AML-193 (cell line): ENCODE measurements around the gene CPNE7.
"Not testable (repeated sequence)": the region's sequence is repeated elsewhere in the genome, so short reads cannot be mapped to it uniquely, and the experiment has no call there.

Experiments
- DNase-seq, 2 experiments: peaks; one replicate each; lab custom pipeline; 2025; lab: John Stamatoyannopoulos, UW

Gene CPNE7

DNA sequence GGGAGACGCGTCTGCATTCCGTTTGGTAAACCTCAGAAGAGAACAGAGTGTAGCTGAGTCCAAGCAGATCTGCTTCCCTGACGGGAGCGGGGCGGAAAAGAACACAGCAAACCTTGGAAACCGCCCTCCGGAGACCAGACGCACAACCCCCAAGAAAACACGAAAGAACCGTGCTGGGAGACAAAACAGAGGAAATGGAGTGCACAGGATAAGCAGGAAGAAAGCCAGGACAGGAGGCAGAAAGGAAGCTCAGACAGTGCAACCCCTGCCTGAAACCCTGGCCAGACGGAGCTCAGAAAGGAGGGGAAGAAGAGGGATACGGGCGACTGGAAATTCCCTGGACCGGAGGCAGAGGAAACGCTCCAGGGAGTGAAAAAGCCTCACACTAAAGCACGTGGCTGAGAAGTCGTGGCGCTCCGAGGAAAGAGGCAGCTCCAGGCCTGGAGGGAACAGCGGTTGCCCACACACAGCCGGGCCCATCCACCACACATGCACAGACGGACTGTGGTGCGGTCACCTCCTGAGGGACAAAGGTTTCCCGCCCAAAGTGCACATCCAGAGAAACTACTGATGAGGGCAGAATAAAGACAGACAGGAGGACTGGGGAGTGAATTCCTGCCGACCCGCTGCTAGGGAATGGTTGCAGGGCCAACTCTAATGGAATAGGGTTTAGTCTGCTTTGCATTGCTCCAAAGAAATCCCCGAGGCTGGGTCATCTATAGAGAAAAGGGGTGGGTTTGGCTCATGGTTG, 48.1 kb downstream of the CPNE7 start:
- DNase-seq, result no peak

DNA sequence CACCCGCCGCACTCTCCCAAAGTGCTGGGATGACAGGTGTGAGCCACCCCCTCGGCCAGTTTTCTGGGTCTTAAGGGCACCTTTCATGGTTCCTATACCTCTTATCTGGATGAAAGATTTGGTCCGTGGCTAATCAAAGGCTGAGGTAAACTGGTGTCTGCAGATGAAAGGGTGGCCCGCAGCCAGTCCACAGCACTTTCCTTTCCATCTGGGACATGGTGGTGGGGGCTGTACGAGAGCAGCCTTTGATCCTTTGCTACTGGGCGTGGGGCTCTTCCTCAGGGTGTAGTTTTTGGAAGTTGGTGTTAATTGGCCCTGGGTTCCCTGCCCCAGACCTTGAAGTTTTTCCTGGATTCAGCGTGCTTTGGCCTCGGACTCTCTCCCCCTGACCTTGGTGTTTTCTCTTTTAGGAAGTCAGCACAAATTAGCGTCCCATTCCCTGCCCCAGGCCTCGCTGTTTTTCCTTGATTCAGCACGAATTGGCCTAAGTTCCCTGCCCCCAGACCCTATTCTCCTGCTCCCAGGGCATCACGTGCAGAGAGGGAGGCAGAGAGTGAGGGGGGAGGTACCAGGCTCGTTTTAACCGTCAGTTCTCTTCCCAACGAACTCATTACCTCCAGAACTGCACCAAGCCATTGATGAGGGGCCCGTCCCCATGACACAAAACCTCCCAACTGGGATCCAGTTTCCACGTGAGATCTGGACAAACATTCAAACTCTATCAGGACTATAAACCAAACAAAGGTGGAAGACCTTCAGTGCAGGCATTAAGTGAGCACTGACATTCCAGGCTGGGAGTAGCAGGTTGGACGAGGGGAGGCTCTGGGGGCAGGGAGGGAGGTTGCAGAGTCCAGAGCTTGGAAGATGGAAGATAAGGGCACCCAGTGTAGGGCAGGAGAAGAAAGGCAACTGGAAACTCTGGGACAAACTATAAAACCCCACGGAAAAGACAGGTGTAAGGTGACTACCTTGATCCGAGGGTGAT, 49.5 kb downstream of the CPNE7 start:
- no peak for DNase-seq

DNA sequence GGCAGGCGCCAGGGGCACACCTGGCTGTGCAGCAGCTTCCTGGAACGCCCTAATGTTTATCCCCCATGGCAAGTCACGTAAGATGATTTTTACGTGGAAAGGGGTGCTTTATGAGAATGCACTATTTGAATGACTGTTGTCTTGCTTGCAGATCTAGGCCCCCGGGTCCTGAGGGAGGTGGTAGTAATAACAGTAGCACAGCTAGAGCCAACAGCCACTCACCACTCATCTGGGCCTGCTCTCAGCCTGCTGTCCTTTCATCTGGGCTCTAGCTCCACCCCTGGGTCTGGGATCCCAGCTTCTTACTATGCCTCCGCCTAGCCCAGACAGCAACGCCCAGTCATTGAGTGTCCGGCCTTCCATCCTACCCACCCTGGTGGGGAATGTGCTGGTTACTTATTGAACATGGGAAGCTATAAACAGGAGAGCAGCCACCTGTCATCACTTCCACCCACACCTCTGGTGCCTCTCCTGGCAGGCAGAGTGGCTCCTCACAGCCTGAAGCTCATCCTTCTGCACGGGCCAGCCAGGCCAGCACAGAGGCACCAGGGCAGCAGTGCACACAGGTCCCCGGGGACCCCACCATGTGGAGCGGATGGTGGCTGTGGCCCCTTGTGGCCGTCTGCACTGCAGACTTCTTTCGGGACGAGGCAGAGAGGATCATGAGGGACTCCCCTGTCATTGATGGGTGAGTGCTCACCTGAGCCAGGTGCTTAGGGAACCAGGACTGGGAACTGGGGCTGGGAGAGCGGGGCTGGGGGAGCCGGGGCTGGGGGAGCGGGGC, 54.5 kb downstream of the CPNE7 start:
- no peak for DNase-seq

DNA sequence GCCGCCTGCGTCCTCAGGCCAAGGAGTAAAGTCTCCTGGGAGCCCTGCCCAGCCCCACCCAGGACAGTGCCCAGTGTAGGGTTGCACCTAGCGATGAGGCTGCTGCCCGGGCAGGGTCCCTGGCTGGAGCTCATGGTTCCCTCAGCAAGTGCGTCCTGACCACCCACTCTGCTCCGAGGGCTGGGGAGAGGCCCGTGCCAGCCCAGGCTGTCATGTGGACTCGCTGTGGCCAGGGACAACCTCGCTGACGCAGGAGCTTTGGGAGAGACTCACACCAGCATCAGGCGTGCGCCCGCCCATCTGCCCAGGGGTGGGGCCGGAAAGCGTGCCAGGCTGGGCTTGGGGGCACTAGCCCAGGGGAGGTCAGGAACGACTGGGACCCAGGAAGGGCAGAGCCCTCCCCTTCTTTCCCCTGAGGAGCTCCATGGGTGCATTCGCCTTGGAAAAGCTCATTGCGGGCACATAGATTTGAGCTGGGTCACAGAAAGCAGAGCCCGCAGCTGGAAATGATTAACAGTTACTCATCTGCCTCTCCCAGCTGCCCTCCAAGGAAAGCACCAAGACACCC, 57.6 kb downstream of the CPNE7 start:
- no peak for DNase-seq

DNA sequence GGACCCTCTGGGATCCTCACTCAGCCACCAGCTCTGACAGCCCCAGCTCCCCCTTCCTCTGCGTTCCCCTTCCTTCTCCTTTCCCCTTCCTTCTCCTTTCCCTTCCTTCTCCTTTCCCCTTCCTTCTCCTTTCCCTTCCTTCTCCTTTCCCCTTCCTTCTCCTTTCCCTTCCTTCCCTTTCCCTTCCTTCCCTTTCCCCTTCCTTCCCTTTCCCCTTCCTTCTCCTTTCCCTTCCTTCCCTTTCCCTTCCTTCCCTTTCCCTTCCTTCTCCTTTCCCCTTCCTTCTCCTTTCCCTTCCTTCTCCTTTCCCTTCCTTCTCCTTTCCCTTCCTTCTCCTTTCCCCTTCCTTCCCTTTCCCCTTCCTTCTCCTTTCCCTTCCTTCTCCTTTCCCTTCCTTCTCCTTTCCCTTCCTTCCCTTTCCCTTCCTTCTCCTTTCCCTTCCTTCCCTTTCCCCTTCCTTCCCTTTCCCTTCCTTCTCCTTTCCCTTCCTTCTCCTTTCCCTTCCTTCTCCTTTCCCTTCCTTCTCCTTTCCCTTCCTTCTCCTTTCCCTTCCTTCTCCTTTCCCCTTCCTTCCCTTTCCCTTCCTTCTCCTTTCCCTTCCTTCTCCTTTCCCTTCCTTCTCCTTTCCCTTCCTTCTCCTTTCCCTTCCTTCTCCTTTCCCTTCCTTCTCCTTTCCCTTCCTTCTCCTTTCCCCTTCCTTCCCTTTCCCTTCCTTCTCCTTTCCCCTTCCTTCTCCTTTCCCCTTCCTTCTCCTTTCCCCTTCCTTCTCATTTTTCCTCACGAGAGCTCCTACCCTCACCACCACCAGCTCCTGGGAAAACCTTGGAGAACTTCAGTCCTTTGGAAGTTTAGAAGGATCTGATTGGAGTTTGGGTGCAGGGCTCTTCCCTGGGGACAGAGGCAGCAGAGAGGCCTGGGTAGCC, 59.2 kb downstream of the CPNE7 start:
- DNase-seq, result not testable (repeated sequence)

DNA sequence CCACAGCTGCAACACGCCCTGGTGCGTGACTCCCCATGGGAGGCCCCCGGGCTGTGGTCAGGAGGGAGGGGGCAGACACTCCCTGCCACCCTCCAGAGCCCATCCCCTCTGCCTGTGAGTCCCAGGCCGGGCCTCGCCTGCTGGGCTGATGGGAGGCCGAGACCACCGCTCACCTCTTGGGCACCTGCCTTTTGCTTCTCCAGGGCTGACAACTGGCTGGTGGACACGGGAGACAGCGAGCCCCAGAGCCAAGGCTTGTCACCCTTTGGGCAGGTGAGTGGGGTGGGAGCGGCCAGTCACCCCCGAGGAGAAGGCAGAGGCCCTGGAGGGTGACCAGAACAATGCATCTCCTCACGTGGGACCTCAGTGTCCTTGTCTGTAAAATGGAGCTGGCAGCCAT, 61.1 kb downstream of the CPNE7 start:
- no peak for DNase-seq

DNA sequence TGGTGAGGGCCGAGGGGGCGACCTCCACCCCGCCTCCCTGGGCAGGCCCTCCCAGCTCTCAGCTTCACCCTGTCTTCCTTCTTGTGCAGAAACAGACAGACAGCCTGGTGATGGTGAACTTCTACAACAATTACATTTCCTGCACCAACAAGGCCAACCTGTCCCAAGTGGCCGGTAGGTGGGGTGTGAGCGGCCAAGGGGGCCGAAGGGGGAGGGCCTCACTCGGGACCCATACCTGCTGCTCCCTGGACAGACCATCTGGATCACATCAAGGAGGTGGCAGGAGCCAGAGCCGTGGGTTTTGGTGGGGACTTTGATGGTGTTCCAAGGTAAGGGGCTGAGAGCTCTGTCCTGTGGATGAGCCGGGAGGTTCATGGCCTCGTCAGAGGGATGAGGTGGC, 61.8 kb downstream of the CPNE7 start:
- no peak for DNase-seq

DNA sequence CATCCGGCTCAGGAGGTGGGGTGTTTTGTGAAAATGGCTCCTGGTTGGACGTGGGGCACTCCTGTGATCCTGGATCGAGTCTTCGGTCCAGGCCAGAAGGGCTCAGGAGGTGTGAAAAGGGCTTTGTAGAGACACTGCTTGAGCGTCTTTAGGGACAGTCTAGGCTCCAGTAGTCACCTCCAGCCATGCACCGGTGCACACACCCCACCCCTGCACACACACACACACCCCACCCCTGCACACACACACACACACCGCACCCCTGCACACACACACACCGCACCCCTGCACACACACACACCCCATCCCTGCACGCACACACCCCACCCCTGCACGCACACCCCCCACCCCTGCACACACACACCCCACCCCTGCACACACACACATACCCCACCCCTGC, 62.9 kb downstream of the CPNE7 start:
- DNase-seq, result no peak

DNA sequence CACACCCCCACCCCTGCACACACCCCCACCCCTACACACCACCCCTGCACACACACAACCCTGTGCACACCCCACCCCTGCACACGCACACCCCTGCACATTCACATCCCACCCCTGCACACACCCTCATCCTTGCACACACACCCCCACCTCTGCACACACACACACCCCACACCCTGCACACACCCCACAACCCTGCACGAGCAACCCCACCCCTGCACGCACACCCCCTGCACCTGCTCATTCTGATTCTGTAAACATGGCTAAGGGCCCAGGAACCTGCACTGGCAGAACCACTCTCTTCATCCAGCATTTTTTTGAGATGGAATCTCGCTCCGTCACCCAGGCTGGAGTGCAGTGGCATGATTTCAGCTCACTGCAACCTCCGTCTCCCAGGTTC, 63.8 kb downstream of the CPNE7 start:
- no peak for DNase-seq

DNA sequence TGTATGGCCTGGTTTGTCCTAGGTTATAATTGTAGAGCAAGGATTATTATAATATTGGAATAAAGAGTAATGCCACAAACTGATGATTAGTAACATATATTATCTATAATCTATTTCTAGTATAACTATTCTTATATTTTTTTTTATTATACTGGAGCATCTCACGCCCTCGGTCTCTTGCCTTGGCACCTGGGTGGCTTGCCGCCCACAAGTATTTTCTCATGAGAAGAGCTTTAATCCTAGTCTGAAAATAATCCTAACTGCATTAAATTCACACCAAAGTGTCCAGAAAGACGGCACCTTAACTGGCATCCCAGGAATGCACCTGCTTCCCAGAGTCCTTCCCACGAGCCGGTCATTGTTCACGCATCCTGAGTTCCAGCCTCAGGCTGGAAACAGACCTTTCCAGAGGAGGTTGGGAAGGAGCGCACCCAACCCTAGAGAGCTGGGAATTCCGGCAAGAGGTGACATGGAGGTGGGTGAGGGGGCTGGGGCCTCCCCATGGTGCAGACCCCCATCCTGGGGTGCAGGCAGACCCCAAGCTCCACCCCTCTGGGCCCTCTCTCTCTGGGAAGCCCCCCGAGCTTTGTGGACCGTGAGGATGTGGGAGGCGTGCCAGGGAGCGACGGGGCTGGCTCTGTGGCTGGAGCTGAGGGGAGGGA, 66.0 kb downstream of the CPNE7 start:
- no peak for DNase-seq

DNA sequence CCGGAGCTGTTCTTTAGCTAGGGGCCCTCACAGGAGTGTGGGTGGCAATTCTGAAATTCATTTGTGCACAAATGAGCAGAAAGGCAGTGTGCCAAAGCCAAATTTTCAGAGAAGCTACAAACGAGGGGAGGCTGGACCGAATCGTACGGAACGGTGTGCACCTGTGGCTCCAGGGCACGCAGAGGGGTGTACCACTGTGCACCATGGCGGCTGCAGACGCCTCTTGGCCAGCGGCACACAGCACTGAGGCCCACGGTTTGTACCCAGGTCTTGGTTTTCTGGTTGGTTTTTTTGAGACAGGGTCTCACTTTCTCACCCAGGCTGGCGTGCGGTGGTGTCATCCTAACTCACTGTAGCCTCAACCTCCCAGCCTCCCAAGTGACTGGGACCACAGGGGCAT, 67.0 kb downstream of the CPNE7 start:
- no peak for DNase-seq

DNA sequence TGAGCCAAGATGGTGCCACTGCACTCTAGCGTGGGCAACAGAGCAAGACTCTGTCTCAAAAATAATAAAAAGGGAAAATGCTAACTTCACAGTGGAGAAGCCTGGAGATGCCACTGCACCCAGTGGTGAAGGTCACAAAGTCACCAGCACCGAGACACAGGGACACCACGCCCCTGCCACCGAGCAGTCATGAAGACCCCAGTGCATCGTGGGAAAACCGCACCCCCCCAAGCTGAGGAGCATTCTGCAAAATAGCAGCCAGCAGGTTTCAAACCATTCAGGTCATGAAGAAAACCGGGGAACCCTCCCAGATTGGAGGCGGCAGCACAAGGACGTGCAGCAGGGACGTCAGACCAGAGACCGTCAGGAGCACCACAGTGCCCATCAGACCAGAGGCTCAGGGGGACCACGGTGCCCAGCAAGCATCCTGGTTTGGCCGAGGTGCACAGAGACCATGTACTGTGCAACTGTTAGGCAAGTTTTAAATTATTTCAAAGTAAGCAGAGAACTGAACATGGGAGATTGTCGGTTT, 68.3 kb downstream of the CPNE7 start:
- DNase-seq, result no peak

DNA sequence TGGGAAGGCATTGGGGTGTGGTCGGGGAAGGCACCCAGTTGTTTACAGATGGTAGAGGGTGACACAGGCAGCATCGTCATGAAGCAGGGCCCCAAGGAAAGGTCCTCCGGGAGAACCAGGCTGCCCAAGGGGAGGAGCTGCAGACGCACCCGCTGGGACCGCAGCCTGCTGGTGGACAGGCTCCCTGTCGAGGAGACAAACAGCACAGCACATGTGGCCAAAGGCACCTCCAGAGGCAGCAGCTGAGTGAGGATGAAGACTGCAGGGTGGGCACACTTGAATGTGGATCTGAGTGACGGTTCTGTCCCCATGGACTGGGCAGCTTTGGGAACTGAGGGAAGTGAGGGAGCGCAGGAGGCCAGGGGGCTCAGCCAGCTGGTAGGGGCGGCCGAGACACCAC, 69.6 kb downstream of the CPNE7 start:
- DNase-seq, result no peak

DNA sequence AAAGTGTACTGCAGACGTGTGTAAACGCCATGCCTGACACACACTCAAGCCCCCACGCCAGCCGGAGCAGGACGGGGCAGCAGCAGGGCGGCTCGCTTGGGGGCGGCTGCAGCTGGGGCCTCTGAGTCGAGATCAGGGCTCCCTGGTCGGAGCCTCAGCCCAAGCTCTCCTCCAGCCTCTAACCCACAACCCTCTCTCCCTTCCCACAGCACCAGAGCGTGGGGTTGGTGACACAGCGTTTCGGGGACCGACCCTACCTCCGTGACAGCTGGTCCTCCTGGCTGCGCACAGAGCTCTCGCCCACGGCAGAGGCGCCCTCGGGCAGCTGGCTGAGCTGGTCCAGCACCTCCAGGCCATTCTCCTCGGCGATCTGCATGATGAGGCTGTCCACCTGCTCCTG, 70.7 kb downstream of the CPNE7 start:
- no peak for DNase-seq
